Hepatic stellate cell (primary cell): ENCODE results near the gene FIGNL1.

Experiments used
- DNase-seq: peaks from one replicate; pipeline ENCODE4 v3.0.0; 2011; ENCODE audit warnings: low spot score

FIGNL1 gene

DNA sequence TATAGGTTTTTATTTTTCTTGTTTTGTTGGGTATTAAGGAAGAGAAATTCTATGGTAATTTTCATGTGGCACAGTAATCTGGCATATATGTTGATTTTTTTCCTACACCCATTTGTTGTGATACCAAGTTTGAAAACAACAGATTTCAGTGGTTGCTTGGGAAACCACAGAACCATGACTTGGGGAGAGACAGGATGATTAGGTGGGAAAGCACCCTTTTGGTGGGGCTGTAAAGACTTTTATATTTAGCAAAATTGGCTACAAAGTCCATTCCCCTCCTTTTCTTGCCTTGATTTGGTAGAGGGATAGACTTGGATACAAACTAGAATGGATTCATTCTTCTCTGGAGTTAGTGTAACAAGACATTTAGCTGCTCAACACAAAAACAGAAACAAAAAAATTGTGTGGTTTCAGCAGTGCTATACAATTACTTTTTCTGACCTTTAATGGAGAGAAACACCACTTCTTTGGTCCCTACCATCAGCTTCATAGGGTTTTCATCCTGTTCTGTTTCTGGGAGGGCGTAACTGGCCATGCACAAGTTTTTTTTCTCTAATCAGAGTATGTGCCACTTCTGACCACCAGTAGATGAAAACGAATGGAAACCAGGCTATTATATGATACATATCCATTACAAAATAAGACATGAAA, 52.7 kb downstream of the FIGNL1 start:
- DNase-seq, result no peak

DNA sequence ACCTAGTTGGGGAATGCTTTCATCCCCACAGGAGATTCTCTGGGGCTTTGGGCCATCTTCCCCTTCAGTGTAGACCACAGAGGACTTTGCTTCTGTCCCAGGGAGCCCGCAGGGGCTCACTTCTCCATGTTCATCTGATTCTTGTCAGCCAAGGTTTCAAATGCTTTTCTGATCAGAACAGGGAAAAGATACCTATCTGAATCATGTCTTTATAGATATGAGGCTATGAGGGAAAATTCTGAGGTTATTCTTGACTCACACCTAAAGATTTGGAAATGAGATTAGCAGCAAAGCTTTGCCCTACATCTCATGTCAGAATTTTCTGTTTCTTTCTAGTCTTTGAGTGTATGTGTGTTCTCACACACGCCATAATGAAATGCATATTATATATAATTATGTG, 53.3 kb downstream of the FIGNL1 start:
- DNase-seq, result no peak

DNA sequence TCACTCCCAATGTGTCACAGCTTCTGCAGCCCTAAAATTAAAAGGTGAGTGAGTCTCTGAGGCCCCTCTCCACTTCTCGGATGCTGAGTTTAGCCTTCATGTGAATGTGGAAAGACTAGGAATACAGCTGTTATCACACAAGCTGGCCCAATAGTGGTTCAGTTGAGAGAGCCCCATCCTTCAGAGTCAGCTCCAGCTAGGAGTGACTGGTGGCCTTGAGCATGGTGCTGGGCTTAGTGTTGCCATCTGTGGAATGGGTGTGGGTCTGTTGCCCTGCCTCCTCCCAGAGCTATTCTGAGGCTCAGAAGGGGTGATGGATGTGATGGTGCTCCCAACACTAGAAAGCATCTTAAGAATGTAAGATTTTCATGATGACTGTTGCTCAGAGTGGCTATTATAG, 55.8 kb downstream of the FIGNL1 start:
- no peak for DNase-seq
